Activated naive CD8-positive, alpha-beta T cell treated with anti-CD3 and anti-CD28 coated beads, Interleukin-2, amount 10 ng/mL, durations not matched to agents 7 days and 5 days (primary cell): Measurements from ENCODE around the gene ROR1. TPM values are rescaled to one million over a fixed set of nuclear protein-coding genes. Genes with fewer than 3 reads are reported as not detected.

ENCODE experiments used
- ATAC-seq: fragments of 150-1000 bp; cut with Tn5 transposase; one replicate; pipeline ENCODE4 v1.10.0; 2021; ENCODE audit warnings: low read depth, moderate library complexity
- POLR2A ChIA-PET: fragments of 350-600 bp; sonication (Branson Sonifier 250); formaldehyde crosslinking; loops from one replicate; lab custom pipeline; 2021; ENCODE audit warnings: antibody characterized with exemption; lab: Charles Lee
- DNase-seq: peaks from one replicate; pipeline ENCODE4 v3.0.0; 2021
- H3K27ac Mint-ChIP-seq: one replicate; pipeline ENCODE4 v1.8.0; 2022; ENCODE audit warnings: mild to moderate bottlenecking, mixed read lengths
- H3K27me3 Mint-ChIP-seq: one replicate; pipeline ENCODE4 v1.8.0; 2022; ENCODE audit warnings: mild to moderate bottlenecking, moderate library complexity, mixed read lengths
- H3K36me3 Mint-ChIP-seq: one replicate; pipeline ENCODE4 v1.8.0; 2021; ENCODE audit warnings: mild to moderate bottlenecking, mixed read lengths
- H3K4me1 Mint-ChIP-seq: one replicate; pipeline ENCODE4 v1.8.0; 2021; ENCODE audit warnings: mixed read lengths
- H3K4me3 Mint-ChIP-seq: one replicate; pipeline ENCODE4 v1.8.0; 2022; ENCODE audit warnings: mild to moderate bottlenecking, moderate library complexity, mixed read lengths
- H3K9me3 Mint-ChIP-seq: one replicate; pipeline ENCODE4 v1.8.0; 2021; ENCODE audit warnings: mixed read lengths
- total RNA-seq, 2 experiments: library from RNA; stranded (reverse); gene quantifications; one replicate each; pipeline ENCODE4 v1.2.3, GENCODE V29; 2021

ROR1 gene
- total RNA-seq, 2 experiments from 2014 or later = not detected

DNA sequence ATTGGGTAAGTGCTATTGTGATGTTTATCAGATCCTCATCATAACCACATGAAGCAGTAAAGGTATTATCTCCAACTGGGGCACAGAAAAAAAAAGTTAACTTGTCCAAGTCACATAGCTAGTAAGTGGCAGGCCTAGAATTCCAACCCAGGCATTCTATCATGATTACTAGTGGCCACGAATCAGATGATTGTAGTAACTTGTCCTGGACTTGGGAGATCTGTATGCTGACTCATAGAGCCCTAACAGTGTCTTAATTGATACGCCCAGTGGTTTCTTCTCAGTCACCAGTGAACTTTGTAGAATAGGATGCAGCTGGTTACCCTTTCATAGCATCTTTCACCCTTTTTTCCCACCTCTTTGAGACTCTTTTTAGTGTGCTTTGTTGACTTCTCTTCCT, 338.5 kb downstream of the ROR1 start:
- POLR2A ChIA-PET = no interaction called here
- no peak overlapping the region for H3K4me3 Mint-ChIP-seq
- DNase-seq (no peak), ATAC-seq (no peak)
- H3K9me3 Mint-ChIP-seq = no peaks in the 10 kb centered on the region
- peaks cover 8% of the 10 kb centered on the region for H3K27me3 Mint-ChIP-seq
- no peaks in the 10 kb centered on the region for H3K36me3 Mint-ChIP-seq
- no peaks in the 10 kb centered on the region for H3K4me1 Mint-ChIP-seq
- H3K27ac Mint-ChIP-seq = no peak overlapping the region

- DNase-seq = no peak
- no peak for ATAC-seq
- no peak overlapping the region for H3K4me3 Mint-ChIP-seq
- peaks cover 8% of the 10 kb centered on the region for H3K27me3 Mint-ChIP-seq
- no peaks in the 10 kb centered on the region for H3K9me3 Mint-ChIP-seq
- no peaks in the 10 kb centered on the region for H3K36me3 Mint-ChIP-seq
- POLR2A ChIA-PET = no interaction called here
- H3K27ac Mint-ChIP-seq = no peak overlapping the region
- H3K4me1 Mint-ChIP-seq = no peaks in the 10 kb centered on the region
These were observed 340.3 kb downstream of the ROR1 start for GRCh38 chr1:64114012-64114525.

DNA sequence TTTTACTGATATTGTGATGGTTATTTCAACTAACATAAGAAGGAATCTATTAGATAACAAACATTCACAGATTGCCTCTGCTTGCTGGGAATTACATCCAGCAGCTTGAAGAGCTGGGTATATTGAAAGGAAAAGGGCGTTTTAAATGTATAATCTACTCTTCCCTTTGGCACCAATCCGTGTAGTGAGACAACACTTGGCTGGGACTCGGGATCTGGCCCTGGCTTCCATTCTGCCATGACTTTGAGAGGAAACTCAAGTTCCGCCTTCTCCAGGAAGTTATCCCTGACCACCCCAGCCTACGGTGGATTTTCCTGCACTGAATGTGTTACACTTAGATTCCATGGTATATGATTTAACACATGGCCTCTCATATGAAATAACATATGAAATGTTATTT, 342.7 kb downstream of the ROR1 start:
- Mint-ChIP-seq H3K4me1 (no peaks in the 10 kb centered on the region), H3K9me3 (no peaks in the 10 kb centered on the region), H3K4me3 (no peak overlapping the region), H3K27me3 (peaks cover 8% of the 10 kb centered on the region), H3K27ac (no peak overlapping the region), H3K36me3 (no peaks in the 10 kb centered on the region)
- DNase-seq (no peak), ATAC-seq (no peak)
- POLR2A ChIA-PET = no interaction called here

DNA sequence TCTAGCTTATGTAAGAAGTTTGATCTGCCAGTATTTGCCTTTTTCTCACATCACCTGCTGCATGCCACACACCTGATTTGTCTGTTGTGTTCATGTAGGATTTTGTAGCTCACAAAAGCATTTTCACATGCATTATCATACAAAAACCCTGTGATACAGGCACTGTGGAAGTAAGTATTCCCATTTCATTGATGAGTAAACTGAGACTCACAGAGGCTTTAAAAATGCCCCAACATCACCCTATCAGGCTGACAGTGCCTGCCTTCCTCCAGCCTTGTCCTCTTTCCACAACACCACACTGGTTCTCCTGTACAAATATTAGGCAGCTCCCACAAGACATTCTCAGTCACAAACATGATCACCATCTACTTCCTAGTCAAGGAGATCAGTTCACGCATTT, 343.7 kb downstream of the ROR1 start:
- DNase-seq = no peak
- Mint-ChIP-seq H3K27me3 (peaks cover 8% of the 10 kb centered on the region), H3K36me3 (no peaks in the 10 kb centered on the region), H3K27ac (no peak overlapping the region), H3K9me3 (no peaks in the 10 kb centered on the region), H3K4me3 (no peak overlapping the region), H3K4me1 (no peaks in the 10 kb centered on the region)
- no peak for ATAC-seq
- POLR2A ChIA-PET = no interaction called here

DNA sequence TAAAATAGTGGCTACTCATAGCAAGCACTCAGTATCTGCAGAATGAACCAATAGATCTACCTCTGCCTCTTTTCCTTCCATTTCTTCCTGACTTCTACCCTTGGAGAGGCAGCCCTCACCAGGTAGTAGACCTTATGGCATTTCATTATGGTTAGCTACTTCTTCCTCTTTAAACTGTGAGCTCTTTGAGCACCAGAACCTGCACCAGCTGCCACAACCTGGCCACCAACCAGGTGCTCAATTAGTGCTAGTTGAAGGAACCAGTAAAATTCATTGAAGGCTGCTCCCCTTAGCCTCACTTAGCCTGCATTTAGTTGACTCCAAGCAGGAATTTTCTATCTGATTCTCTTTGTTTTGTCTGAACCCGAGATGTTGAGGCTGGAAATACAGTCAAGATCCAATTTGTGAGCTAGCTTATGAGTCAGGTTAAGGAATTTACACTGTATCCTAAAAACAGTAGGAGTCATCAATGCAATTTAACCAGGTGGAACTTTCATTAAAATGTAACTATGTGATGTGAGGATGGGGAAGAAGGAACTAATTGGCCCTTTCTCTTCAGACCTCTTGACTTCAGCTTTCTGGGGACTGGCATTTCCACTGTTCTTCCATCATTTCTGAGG, 348.1 kb downstream of the ROR1 start:
- Mint-ChIP-seq H3K4me3 (no peak overlapping the region), H3K36me3 (no peaks in the 10 kb centered on the region), H3K9me3 (no peaks in the 10 kb centered on the region), H3K4me1 (no peaks in the 10 kb centered on the region), H3K27ac (no peak overlapping the region), H3K27me3 (peaks cover 10% of the 10 kb centered on the region)
- DNase-seq (no peak), ATAC-seq (no peak)
- POLR2A ChIA-PET = no interaction called here

- DNase-seq (no peak), ATAC-seq (no peak)
- Mint-ChIP-seq H3K27ac (no peak overlapping the region), H3K4me1 (no peaks in the 10 kb centered on the region), H3K36me3 (no peaks in the 10 kb centered on the region), H3K27me3 (peaks cover 13% of the 10 kb centered on the region), H3K9me3 (no peaks in the 10 kb centered on the region), H3K4me3 (no peak overlapping the region)
- POLR2A ChIA-PET = no interaction called here
These were observed 348.8 kb downstream of the ROR1 start for GRCh38 chr1:64122588-64122987.

DNA sequence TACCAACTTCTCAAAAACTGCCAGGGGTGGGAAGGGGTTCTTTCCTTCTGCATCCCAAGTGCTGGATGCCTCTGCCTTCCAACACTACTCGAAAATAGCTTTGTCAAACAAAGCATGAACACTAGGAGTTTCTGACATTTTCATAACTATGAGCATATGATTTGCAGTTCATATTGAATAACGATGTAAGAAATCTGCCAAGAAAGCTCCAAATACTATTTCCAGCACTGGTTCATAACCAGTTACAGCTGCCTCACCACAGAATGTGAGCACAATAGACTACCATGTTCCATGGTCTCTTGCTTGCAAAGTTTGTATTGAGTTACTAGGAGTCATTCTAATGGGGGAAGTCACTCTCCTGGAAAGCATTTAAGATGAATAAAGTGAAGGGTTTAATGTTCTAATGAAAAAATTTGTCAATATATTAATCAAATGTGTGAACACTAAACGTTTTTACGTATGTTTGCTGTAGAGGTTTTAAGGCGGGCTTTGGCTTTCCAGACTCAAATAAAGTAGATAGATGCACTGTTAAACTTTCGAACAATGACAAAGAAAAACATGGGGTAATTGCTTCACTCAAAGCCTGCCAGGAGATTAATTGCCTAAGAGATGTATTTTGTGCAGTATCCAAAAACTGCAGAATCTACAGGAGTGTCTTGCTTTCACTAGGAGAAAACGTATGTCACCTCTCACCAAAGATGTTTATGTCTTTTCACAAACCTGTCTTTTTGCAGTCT, 351.1 kb downstream of the ROR1 start:
- no peak for DNase-seq
- no peaks in the 10 kb centered on the region for H3K9me3 Mint-ChIP-seq
- peaks cover 13% of the 10 kb centered on the region for H3K27me3 Mint-ChIP-seq
- POLR2A ChIA-PET = no interaction called here
- no peak overlapping the region for H3K27ac Mint-ChIP-seq
- H3K36me3 Mint-ChIP-seq = no peaks in the 10 kb centered on the region
- H3K4me3 Mint-ChIP-seq = no peak overlapping the region
- no peak for ATAC-seq
- H3K4me1 Mint-ChIP-seq = no peaks in the 10 kb centered on the region

GRCh38 chr1:64126581-64126980, 352.8 kb downstream of the ROR1 start:
- Mint-ChIP-seq H3K4me3 (no peak overlapping the region), H3K36me3 (no peaks in the 10 kb centered on the region), H3K27me3 (peaks cover 11% of the 10 kb centered on the region), H3K4me1 (no peaks in the 10 kb centered on the region), H3K9me3 (no peaks in the 10 kb centered on the region), H3K27ac (no peak overlapping the region)
- POLR2A ChIA-PET = no interaction called here
- DNase-seq (no peak), ATAC-seq (no peak)

DNA sequence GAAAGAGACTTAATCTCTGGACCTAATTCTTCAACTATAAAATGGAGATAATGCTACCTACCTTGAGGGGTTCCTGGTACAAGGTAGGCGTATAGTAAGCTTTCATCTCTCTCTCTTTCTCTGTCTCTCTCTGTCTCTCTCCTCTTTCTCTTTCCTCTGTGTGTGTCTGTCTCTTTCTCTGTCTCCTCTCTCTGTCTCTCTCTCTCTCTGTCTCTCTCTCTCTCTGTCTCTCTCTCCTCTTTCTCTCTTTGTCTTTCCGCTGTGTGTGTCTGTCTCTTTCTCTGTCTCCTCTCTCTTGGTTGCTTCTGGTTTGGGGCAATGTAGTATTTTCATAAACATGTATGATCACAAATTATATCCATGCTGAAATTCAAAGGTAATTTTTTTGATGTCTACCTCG, 353.5 kb downstream of the ROR1 start:
- Mint-ChIP-seq H3K9me3 (no peaks in the 10 kb centered on the region), H3K36me3 (no peaks in the 10 kb centered on the region), H3K27me3 (peaks cover 13% of the 10 kb centered on the region), H3K27ac (no peak overlapping the region), H3K4me1 (no peaks in the 10 kb centered on the region), H3K4me3 (no peak overlapping the region)
- ATAC-seq (no peak), DNase-seq (no peak)
- POLR2A ChIA-PET = no interaction called here

- H3K36me3 Mint-ChIP-seq = no peaks in the 10 kb centered on the region
- no peak overlapping the region for H3K27ac Mint-ChIP-seq
- POLR2A ChIA-PET = no interaction called here
These were observed 355.9 kb downstream of the ROR1 start for GRCh38 chr1:64129701-64130100.

GRCh38 chr1:64131155-64131554, 357.3 kb downstream of the ROR1 start:
- H3K9me3 Mint-ChIP-seq = no peaks in the 10 kb centered on the region
- peaks cover 10% of the 10 kb centered on the region for H3K27me3 Mint-ChIP-seq
- H3K4me3 Mint-ChIP-seq = no peak overlapping the region
- no peak overlapping the region for H3K27ac Mint-ChIP-seq
- ATAC-seq = no peak
- POLR2A ChIA-PET = no interaction called here
- no peak for DNase-seq
- no peaks in the 10 kb centered on the region for H3K4me1 Mint-ChIP-seq
- H3K36me3 Mint-ChIP-seq = no peaks in the 10 kb centered on the region

More at GRCh38 chr1:64129701-64130100, 355.9 kb downstream of the ROR1 start:
- no peaks in the 10 kb centered on the region for H3K4me1 Mint-ChIP-seq
- ATAC-seq (no peak), DNase-seq (no peak)
- H3K9me3 Mint-ChIP-seq = no peaks in the 10 kb centered on the region
- peaks cover 5% of the 10 kb centered on the region for H3K27me3 Mint-ChIP-seq
- H3K4me3 Mint-ChIP-seq = no peak overlapping the region

GRCh38 chr1:64133036-64133435, 359.2 kb downstream of the ROR1 start:
- POLR2A ChIA-PET = no interaction called here
- no peaks in the 10 kb centered on the region for H3K36me3 Mint-ChIP-seq
- H3K4me3 Mint-ChIP-seq = no peak overlapping the region
- no peak for ATAC-seq
- DNase-seq = no peak
- H3K9me3 Mint-ChIP-seq = no peaks in the 10 kb centered on the region
- H3K27ac Mint-ChIP-seq = no peak overlapping the region
- peaks cover 2% of the 10 kb centered on the region for H3K4me1 Mint-ChIP-seq
- peaks cover 10% of the 10 kb centered on the region for H3K27me3 Mint-ChIP-seq

GRCh38 chr1:64135462-64136223, 361.8 kb downstream of the ROR1 start:
- POLR2A ChIA-PET = no interaction called here
- H3K27me3 Mint-ChIP-seq = peaks cover 10% of the 10 kb centered on the region
- no peak for DNase-seq
- no peak for ATAC-seq
- H3K4me1 Mint-ChIP-seq = peaks cover 2% of the 10 kb centered on the region
- H3K4me3 Mint-ChIP-seq = no peak overlapping the region
- H3K36me3 Mint-ChIP-seq = no peaks in the 10 kb centered on the region
- no peaks in the 10 kb centered on the region for H3K9me3 Mint-ChIP-seq
- H3K27ac Mint-ChIP-seq = no peak overlapping the region
